Suppressor macrophage treated with lipopolysaccharide for 4 hours (primary cell): Measurements from ENCODE around the gene GFM1.

ENCODE experiments used
- DNase-seq: peaks from one replicate; pipeline ENCODE4 v3.0.0-alpha.2; 2020

The GFM1 gene

GRCh38 chr3:158644345-158644908 is at the start of gene GFM1:
TSS of gene GFM1 (plus strand) at chr3:158644527. CDS start at chr3:158644635, 108 bp downstream.
- peak; percentile 97 for DNase-seq

GRCh38 chr3:158600787-158601186 is 43.5 kb upstream of the GFM1 start:
- DNase-seq = no peak

GRCh38 chr3:158602227-158602626 is 42.1 kb upstream of the GFM1 start:
- no peak for DNase-seq

DNA sequence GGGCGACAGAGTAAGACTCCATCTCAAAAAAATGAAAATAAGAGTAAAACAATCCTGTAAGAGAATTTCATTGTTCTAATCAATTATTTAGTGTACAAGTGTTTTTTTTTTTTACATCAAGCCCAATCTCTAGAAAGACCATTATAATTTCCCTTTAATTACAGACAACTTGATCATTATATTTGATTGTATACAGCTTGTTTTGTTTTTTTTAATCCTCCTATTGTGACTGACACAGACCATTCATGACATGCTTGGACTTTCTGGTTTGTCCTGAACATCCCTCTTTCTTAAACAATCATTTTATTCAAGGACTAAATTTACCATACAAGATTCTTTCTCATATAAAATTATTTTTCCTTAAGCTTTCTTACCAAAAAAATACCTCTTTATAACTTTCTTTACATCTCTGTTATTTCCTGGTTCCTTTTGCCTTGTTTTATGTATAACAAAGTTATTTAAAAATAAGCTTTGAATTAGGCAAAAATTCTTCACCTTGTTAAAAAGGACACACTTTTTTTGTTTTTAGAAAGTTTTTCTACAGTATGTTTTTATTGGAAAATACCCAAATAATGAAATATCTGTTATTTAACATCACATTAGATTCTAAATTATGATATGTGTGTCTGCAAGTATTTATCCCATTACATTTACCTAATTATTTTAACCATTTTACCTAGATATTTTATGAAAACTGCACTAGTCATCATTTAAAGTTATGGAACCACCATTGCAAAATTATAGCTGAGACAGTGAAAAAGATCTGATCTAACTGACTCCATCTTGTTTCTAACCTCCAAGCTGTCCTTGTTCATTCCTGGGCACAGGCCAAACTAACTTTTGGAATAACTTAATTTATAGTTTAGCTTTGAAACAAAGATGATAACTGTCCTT is 26.1 kb upstream of the GFM1 start:
- DNase-seq = no peak

GRCh38 chr3:158625881-158626280 is 18.4 kb upstream of the GFM1 start:
- no peak for DNase-seq

DNA sequence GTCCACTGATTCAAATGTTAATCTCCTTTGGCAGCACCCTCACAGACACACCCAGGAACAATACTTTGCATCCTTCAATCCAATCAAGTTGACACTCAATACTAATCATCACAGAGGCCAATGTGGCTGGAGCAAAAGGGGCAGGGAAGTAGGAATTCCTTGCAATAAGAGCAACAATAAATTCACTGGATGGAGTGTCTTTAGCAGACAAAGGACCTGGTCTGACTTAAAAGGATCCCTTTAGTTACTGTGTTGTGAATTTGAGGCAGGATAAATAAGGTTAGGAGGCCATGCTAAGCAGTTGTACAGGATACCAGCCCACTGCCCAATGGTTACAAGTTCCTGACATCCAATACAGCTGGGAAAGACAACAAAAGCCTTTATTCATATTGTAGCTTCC is 12.3 kb upstream of the GFM1 start:
- DNase-seq = no peak

GRCh38 chr3:158640646-158641045 is 3.7 kb upstream of the GFM1 start:
- no peak for DNase-seq

- DNase-seq = no peak
These were observed 2.3 kb upstream of the GFM1 start for GRCh38 chr3:158642005-158642404.

- peak; percentile 7 for DNase-seq
These were observed 1.7 kb upstream of the GFM1 start for GRCh38 chr3:158642474-158643210.

- DNase-seq = no peak
These were observed 5.5 kb downstream of the GFM1 start for GRCh38 chr3:158649791-158650190.

GRCh38 chr3:158651192-158651591 is 6.9 kb downstream of the GFM1 start:
- no peak for DNase-seq

GRCh38 chr3:158652463-158652862 is 8.1 kb downstream of the GFM1 start:
- no peak for DNase-seq

DNA sequence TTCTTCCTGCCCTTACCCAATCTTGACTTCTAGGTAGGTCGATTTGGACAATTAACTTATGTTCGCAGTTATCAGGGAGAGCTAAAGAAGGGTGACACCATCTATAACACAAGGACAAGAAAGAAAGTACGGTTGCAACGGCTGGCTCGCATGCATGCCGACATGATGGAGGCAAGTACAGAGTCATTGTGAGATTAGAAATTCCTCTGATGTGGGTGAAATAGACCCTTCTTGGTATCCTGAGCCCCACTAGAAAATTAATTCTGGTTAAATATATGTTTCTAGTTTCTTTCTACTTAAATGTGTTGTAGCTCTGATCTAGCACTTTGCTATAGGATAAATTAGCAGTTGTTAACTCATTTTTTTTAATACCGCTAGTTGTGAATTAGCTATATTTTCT is 14.6 kb downstream of the GFM1 start:
- DNase-seq = no peak

DNA sequence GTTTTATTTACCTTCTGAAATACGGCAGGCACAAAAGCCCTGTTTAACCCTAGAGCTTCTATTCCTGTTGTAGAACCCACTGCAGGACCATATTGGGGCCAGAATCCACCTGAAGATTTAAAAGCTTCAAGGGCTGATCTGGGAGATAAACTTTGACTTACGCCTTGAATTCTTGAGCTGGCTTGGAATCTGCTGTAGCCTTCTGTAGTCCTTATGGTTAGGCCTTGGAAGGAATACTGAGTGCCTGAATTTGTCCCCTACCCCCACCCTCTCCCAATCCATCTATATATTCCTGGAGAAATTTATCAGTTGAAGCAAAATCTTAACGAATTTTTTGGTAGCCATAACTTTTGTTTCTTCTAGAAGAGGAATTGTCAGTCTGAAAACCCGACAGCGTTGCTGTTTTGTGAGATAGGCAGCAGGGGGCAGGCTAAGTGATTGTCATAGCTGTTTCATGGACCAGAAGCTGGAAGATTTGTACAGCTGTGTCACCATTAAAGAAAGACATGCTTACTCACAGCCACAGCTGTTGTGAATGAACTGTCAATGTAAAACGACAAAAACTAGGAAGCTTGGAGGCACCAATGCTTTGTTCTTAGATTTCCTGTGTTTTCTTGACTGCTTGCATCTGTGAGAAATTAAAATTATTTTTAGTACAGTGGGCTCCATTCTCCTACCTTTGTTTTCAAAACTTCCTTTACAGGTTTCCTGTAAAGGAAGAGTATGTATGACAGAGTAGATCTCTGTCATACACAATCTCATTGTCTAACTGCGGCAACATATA is 15.3 kb downstream of the GFM1 start:
- peak; percentile 76 for DNase-seq

- DNase-seq = no peak
These were observed 16.4 kb downstream of the GFM1 start for GRCh38 chr3:158660711-158661110.

DNA sequence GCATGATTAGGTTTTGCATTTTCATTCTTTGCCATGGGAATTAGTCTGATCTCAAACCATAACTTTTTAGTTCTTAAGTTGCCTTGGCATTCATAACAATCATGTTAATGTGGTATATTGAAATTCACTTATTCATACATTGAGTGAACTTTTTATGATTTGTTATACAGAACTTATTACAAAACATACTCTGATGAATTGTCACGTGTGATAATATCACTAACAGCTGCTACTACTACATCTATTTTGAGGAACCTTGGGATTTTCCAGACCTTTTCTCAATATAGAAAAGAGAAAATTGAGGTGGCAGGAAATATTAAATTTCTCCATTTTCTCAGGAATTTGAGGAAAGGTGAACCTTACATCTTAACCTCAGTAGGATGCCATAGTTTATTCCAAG is 18.9 kb downstream of the GFM1 start:
- peak; percentile 47 for DNase-seq

DNA sequence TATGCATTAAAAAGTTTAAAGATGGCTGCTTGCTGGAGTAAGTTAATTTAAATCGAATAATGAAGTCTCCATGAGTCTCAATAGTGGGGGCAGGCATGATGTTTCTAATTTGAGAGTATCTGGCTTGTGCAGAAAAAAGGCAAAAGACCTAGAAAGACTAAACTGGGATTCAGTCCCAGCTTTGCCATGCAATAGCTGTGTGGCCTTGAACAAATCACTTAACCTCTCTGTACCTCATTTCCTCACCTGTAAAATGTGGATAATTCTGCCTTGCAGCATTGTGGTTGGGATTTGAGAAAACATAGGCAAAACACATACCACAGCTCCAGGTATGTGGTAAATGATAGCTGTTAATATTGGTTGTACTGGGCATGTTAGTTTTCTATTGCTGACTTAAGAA is 19.5 kb downstream of the GFM1 start:
- DNase-seq = no peak

DNA sequence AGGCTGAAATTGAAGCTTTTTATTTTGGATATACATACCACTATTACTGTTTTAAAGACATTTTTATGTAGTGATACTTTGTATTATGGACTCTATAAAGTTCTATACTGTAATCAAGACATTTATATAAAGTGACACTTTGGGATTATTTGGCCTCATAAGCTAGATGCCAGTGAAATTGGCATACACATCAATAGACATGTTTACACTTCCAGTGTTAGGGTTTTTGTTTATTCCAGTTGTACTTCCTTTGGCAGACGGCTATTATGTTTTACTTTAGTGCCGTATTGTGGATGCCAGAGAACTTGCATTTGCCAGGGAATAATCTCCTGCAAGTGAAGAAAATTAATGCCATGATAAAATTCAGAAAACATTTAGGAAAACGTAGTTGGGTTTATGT is 22.1 kb downstream of the GFM1 start:
- no peak for DNase-seq

GRCh38 chr3:158668506-158668905 is 24.2 kb downstream of the GFM1 start:
- DNase-seq = no peak

- peak; percentile 10 for DNase-seq
These were observed 27.5 kb downstream of the GFM1 start for GRCh38 chr3:158671821-158672214.

- peak; percentile 80 for DNase-seq
These were observed 28.2 kb downstream of the GFM1 start, which contains the start of gene LXN for GRCh38 chr3:158672215-158673176. TSS of gene LXN (minus strand) at chr3:158672648. CDS start at chr3:158672478, 170 bp downstream.

GRCh38 chr3:158678687-158679086 is 34.4 kb downstream of the GFM1 start:
- DNase-seq = no peak
